Glutamatergic neuron (in vitro differentiated cells): ENCODE data around the gene UBE2D2. TPM values are rescaled to one million over a fixed set of nuclear protein-coding genes. Genes with fewer than 3 reads are reported as not detected.

Experiments used
- DNase-seq: peaks from one replicate; pipeline ENCODE4 v3.0.0; 2022
- H3K27ac Mint-ChIP-seq: one replicate; pipeline ENCODE4 v1.8.0; 2020; ENCODE audit warnings: mild to moderate bottlenecking, mixed read lengths, inconsistent platforms; ENCODE audit not compliant: unreplicated experiment
- H3K27me3 Mint-ChIP-seq: one replicate; pipeline ENCODE4 v1.8.0; 2020; ENCODE audit warnings: mild to moderate bottlenecking, moderate library complexity, mixed read lengths, inconsistent platforms; ENCODE audit not compliant: unreplicated experiment
- H3K36me3 Mint-ChIP-seq: one replicate; pipeline ENCODE4 v1.8.0; 2020; ENCODE audit warnings: mild to moderate bottlenecking, mixed read lengths, inconsistent platforms; ENCODE audit not compliant: unreplicated experiment
- H3K4me1 Mint-ChIP-seq: one replicate; pipeline ENCODE4 v1.8.0; 2020; ENCODE audit warnings: mild to moderate bottlenecking, low read depth, mixed read lengths, inconsistent platforms; ENCODE audit not compliant: unreplicated experiment
- H3K4me3 Mint-ChIP-seq: one replicate; pipeline ENCODE4 v1.8.0; 2020; ENCODE audit warnings: mild to moderate bottlenecking, mixed read lengths, inconsistent platforms; ENCODE audit not compliant: unreplicated experiment
- H3K9me3 Mint-ChIP-seq: one replicate; pipeline ENCODE4 v1.8.0; 2020; ENCODE audit warnings: mild to moderate bottlenecking, moderate library complexity, mixed read lengths, inconsistent platforms; ENCODE audit not compliant: unreplicated experiment
- total RNA-seq: library from RNA; stranded (reverse); fragmentation: NEBNext Ultra II Directional; extraction: Animal tissue kit (Norgen Biotek cat#: 25700); gene quantifications from one replicate; pipeline ENCODE4 v1.2.1, GENCODE V29; 2021; ENCODE audit not compliant: unreplicated experiment
- TF ChIP-seq, protein P1 (sequence below): fragments of 200-600 bp; sonication (generic); IDR thresholded peaks from one replicate; pipeline ENCODE4 v1.5.0; 2021; ENCODE audit not compliant: partially characterized antibody, unreplicated experiment

Gene UBE2D2
- total RNA-seq, 1 donor from 2014 or later, result 188 TPM

DNA sequence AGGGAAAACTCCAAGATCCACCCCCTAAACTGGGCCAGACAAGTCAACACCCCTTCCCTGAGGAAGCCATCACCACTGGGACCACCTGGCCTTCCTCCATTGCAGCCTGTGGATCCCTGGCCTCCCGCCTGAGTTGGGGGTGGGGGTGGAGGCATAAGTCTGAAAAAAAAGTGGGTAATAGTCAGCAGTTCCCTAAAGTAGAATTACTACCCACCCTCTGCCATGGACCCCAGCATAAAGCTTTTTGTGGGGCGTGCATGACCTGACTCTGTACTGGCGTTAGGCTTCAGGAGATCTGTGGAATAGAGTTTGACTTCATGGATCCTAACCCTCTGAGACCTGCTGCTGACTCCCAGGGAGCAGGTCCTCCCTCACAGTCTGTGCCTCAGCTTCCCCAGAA, 85.0 kb downstream of the UBE2D2 start:
- Mint-ChIP-seq H3K36me3 (no peaks in the 10 kb centered on the region), H3K4me3 (peak overlapping the region; percentile 81), H3K4me1 (peaks cover 37% of the 10 kb centered on the region), H3K27ac (peak overlapping the region; percentile 83), H3K27me3 (peaks cover 19% of the 10 kb centered on the region), H3K9me3 (peaks cover 22% of the 10 kb centered on the region)
- DNase-seq, result no peak
- TF ChIP-seq, protein P1, sequence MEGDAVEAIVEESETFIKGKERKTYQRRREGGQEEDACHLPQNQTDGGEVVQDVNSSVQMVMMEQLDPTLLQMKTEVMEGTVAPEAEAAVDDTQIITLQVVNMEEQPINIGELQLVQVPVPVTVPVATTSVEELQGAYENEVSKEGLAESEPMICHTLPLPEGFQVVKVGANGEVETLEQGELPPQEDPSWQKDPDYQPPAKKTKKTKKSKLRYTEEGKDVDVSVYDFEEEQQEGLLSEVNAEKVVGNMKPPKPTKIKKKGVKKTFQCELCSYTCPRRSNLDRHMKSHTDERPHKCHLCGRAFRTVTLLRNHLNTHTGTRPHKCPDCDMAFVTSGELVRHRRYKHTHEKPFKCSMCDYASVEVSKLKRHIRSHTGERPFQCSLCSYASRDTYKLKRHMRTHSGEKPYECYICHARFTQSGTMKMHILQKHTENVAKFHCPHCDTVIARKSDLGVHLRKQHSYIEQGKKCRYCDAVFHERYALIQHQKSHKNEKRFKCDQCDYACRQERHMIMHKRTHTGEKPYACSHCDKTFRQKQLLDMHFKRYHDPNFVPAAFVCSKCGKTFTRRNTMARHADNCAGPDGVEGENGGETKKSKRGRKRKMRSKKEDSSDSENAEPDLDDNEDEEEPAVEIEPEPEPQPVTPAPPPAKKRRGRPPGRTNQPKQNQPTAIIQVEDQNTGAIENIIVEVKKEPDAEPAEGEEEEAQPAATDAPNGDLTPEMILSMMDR, result no peak

DNA sequence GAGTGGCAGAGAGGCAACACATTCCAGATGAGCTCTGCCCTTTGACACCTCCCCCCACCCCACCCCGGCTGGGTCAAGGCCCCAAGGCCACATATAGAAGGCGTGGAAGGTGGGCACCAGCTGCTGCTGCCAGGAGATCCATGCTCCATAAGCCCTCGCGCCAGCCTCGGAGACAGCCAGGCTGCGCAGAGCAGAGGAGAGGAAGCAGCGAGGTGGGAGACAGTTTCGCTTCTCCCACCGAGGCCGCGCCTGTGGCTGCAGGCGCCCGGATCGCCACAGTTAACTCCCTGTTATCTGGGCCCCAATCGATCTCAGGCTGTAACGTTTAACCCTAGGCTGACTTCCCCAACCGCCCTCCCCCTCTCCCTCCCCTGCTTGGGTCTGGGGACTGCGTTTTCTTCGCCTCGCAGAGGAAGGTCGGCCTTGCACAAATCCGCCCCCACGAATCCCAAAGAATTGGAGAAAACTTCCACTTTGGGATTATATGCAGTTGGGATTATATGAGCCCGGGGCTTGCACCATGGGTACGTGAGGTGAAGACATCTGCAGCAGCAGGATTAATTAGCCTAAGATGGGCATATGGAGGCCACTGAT, 85.9 kb downstream of the UBE2D2 start:
- Mint-ChIP-seq H3K27me3 (peaks cover 19% of the 10 kb centered on the region), H3K27ac (peak overlapping the region; percentile 83), H3K9me3 (peaks cover 18% of the 10 kb centered on the region), H3K36me3 (no peaks in the 10 kb centered on the region), H3K4me3 (peak overlapping the region; percentile 81), H3K4me1 (peaks cover 32% of the 10 kb centered on the region)
- TF ChIP-seq, protein P1, result no peak
- DNase-seq, result peak; percentile 66

DNA sequence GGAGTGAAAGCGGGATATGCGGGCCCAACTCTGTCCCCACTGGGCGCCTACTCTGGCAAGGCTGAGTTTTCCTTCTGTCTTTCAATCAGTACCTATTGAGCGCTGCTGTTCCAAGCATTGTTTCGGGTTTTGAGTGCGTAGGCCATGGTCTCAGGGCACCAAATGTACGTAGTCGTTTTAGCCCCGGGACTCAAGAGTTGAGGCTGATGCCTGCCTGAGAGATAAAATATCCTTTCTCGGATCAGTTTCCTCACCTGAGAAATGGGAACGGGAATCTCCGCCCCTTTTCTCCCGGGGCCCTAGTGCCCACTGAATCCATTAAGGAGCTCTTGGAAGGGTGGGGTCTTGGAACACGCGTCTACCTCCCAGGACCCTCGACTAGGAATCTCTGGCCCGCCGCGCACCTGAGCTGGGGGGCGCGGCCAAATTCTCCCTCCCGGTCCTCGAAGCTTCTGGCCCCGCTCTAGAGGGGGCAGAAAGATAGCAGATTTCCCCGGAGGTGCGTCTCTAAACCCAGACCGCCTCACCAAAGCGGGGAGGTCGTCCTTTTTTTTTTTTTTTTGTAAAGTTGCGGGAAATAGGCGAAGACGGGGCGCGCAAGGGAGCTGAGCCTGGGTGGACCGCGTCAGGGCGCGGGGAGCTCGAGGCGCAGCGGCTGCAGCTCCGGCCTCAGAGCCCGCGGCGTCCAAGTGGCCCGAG, 86.5 kb downstream of the UBE2D2 start:
- H3K4me1 Mint-ChIP-seq, result peaks cover 35% of the 10 kb centered on the region
- H3K36me3 Mint-ChIP-seq, result no peaks in the 10 kb centered on the region
- H3K27ac Mint-ChIP-seq, result peak overlapping the region; percentile 83

DNA sequence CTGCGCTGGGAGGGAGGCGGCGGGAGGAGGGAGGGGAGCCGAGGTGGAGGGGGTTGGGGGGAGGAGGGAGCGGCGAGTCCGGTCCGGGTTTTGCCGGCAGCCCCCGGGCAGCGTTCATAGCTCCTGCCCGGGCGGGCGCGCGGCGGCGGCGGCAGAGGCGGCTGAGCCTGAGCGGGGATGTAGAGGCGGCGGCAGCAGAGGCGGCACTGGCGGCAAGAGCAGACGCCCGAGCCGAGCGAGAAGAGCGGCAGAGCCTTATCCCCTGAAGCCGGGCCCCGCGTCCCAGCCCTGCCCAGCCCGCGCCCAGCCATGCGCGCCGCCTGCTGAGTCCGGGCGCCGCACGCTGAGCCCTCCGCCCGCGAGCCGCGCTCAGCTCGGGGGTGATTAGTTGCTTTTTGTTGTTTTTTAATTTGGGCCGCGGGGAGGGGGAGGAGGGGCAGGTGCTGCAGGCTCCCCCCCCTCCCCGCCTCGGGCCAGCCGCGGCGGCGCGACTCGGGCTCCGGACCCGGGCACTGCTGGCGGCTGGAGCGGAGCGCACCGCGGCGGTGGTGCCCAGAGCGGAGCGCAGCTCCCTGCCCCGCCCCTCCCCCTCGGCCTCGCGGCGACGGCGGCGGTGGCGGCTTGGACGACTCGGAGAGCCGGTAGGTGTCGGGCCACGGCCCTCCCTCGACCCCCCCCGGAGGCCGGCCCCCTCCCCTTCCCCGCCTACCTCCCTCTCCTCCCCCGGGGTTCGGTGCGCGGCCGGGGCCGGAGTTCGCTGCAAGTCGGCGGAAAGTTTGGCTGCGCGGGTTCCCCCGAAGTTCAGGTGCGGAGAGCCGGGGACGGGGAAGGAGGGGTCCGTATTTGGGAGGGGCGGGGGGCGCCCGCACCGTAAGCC, 87.3 kb downstream of the UBE2D2 start, which contains the start of gene CXXC5:
Gene CXXC5 (plus strand): TSS at position 145 of the 877 bp plus-strand sequence. CDS start 32,175 bp downstream, outside the sequence.
- Mint-ChIP-seq H3K4me3 (peak within 1 kb of the TSS; percentile 81), H3K4me1 (peaks cover 42% of the 10 kb centered on the region), H3K36me3 (no peaks in the 10 kb centered on the region), H3K27ac (peak within 1 kb of the TSS; percentile 83), H3K9me3 (peaks cover 21% of the 10 kb centered on the region), H3K27me3 (peaks cover 23% of the 10 kb centered on the region)
- TF ChIP-seq, protein P1, result no peak
- DNase-seq, result peak; percentile 94

More for the DNA sequence above, 86.5 kb downstream of the UBE2D2 start:
- TF ChIP-seq, protein P1, result no peak
- DNase-seq, result peak; percentile 27
- H3K9me3 Mint-ChIP-seq, result peaks cover 21% of the 10 kb centered on the region
- peaks cover 22% of the 10 kb centered on the region for H3K27me3 Mint-ChIP-seq
- H3K4me3 Mint-ChIP-seq, result peak overlapping the region; percentile 81
